ENCODE measurements around the gene MS4A1. TPM values are rescaled to one million over a fixed set of nuclear protein-coding genes. Genes with fewer than 3 reads are reported as not detected.
"Not testable (repeated sequence)": the region's sequence is repeated elsewhere in the genome, so short reads cannot be mapped to it uniquely, and the experiment has no call there.

Gene MS4A1
- total RNA-seq, 1 experiment from 2014 or later = not detected

DNA sequence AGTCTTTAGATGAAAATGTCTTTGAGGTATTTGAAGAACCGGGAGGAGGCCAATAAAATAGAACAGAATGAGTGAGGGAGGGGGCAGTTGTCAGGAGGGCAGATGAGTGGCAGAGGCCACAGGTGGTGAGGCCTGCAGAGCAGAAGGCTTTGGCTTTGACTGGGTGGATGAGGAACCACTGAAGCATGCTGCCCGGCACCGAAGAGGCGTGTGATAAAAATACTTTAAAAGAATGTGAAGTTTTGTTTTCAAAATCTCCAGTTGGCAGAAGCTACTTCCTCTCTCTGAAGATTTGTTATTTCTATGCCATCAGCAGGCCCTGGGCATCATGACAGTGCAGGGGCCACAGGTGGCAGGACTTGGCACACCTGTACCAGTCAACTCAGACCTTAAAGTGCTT lies 43.2 kb downstream of the MS4A1 start:
- H3K27ac Mint-ChIP-seq (ENCODE audit: low read depth, unreplicated experiment) = no peak overlapping the region
- ChIA-PET CTCF (interaction anchor here (0.9 kb wide), 1 partner anchor 50 kb away, joined by 3 read pairs; no protein-coding TSS in a partner anchor), POLR2A (no interaction called here)

DNA sequence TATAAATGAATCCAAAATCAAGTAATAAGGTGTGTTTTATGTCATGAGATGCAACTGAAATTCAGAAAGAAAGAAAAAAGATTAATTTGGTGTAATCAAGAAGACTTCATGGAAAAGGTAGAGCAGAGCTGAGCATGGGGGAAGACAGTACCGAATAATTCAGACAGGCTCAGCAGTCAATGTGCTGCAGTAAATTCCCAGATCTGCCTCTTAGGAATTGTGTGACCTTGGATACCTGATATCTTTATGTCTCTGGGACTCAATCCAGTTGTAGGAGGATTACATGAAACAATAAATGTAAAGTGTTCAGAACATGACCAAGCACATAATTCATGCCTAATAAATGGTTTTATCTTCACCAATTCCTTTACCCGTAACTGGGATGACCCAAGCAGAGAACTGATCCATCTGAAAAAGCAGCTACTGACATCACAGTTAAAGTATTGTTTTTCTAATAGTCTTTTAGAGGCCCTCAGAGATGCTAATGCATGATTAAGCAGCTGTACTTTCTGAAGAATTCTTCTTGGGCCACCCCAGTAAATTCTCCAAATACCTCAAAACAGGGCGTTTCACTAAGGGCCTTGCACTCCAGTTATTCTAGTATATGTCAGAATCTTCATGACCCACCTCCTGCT lies 44.7 kb downstream of the MS4A1 start:
- Mint-ChIP-seq H3K4me1 (ENCODE audit: insufficient read depth, unreplicated experiment) (no peaks in the 10 kb centered on the region), H3K36me3 (ENCODE audit: insufficient read depth, unreplicated experiment) (no peaks in the 10 kb centered on the region), H3K4me3 (ENCODE audit: unreplicated experiment) (no peak overlapping the region), H3K9me3 (ENCODE audit: unreplicated experiment) (no peaks in the 10 kb centered on the region), H3K27ac (ENCODE audit: low read depth, unreplicated experiment) (no peak overlapping the region), H3K27me3 (ENCODE audit: insufficient read depth, unreplicated experiment) (no peaks in the 10 kb centered on the region)
- ChIA-PET CTCF (no interaction called here), POLR2A (no interaction called here)
- TF ChIP-seq, protein P1, sequence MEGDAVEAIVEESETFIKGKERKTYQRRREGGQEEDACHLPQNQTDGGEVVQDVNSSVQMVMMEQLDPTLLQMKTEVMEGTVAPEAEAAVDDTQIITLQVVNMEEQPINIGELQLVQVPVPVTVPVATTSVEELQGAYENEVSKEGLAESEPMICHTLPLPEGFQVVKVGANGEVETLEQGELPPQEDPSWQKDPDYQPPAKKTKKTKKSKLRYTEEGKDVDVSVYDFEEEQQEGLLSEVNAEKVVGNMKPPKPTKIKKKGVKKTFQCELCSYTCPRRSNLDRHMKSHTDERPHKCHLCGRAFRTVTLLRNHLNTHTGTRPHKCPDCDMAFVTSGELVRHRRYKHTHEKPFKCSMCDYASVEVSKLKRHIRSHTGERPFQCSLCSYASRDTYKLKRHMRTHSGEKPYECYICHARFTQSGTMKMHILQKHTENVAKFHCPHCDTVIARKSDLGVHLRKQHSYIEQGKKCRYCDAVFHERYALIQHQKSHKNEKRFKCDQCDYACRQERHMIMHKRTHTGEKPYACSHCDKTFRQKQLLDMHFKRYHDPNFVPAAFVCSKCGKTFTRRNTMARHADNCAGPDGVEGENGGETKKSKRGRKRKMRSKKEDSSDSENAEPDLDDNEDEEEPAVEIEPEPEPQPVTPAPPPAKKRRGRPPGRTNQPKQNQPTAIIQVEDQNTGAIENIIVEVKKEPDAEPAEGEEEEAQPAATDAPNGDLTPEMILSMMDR (IDR thresholded peaks at IDR 0.05; ENCODE audit: unreplicated experiment) = no peak
- no peak for DNase-seq (ENCODE audit: unreplicated experiment)
- no TSS peak for BruUV-seq (replicated peaks)
- intact Hi-C loops (cut with micrococcal nuclease) = no loop called here

More for the DNA sequence above, 43.2 kb downstream of the MS4A1 start:
- Mint-ChIP-seq H3K4me3 (ENCODE audit: unreplicated experiment) (no peak overlapping the region), H3K4me1 (ENCODE audit: insufficient read depth, unreplicated experiment) (no peaks in the 10 kb centered on the region), H3K36me3 (ENCODE audit: insufficient read depth, unreplicated experiment) (no peaks in the 10 kb centered on the region), H3K9me3 (ENCODE audit: unreplicated experiment) (no peaks in the 10 kb centered on the region), H3K27me3 (ENCODE audit: insufficient read depth, unreplicated experiment) (no peaks in the 10 kb centered on the region)
- intact Hi-C loops (cut with micrococcal nuclease) = no loop called here
- TF ChIP-seq, protein P1 (IDR thresholded peaks at IDR 0.05; ENCODE audit: unreplicated experiment) = no peak
- BruUV-seq (replicated peaks) = no TSS peak
- no peak for DNase-seq (ENCODE audit: unreplicated experiment)

DNA sequence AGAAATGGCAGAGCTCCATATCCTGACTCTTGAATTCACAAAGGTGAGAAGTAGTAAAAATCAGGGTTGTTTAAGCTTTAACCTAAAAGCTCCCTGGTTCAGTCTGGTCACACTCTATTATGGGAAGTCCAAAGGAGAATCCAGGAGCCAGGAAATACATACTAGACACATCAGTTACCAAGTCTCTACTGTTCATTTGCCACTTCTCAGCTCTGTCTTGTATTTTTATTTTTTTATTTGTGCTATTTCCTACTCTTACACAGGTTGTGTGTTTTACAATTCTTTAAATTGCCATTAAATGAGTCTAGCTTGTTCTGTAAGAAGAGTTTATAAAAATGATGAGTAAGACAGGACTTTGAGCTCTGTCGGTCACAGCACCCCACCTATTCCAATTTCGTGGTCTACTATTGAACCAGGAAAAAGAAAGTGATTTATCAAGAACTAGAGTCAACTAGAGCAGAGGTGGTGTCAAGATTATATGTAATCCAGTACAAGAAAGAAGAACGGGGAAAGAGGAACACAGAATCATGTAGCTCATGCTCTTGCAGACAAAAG lies 46.7 kb downstream of the MS4A1 start:
- Mint-ChIP-seq H3K36me3 (ENCODE audit: insufficient read depth, unreplicated experiment) (no peaks in the 10 kb centered on the region), H3K27ac (ENCODE audit: low read depth, unreplicated experiment) (no peak overlapping the region), H3K4me3 (ENCODE audit: unreplicated experiment) (no peak overlapping the region), H3K27me3 (ENCODE audit: insufficient read depth, unreplicated experiment) (no peaks in the 10 kb centered on the region), H3K9me3 (ENCODE audit: unreplicated experiment) (no peaks in the 10 kb centered on the region), H3K4me1 (ENCODE audit: insufficient read depth, unreplicated experiment) (no peaks in the 10 kb centered on the region)
- CTCF ChIA-PET = interaction anchor here (1.3 kb wide), 1 partner anchor 139 kb away, joined by 4 read pairs; no protein-coding TSS in a partner anchor
- no peak for DNase-seq (ENCODE audit: unreplicated experiment)
- POLR2A ChIA-PET = no interaction called here
- intact Hi-C loops (cut with micrococcal nuclease) = no loop called here
- TF ChIP-seq, protein P1 (IDR thresholded peaks at IDR 0.05; ENCODE audit: unreplicated experiment) = no peak
- BruUV-seq (replicated peaks) = no TSS peak

DNA sequence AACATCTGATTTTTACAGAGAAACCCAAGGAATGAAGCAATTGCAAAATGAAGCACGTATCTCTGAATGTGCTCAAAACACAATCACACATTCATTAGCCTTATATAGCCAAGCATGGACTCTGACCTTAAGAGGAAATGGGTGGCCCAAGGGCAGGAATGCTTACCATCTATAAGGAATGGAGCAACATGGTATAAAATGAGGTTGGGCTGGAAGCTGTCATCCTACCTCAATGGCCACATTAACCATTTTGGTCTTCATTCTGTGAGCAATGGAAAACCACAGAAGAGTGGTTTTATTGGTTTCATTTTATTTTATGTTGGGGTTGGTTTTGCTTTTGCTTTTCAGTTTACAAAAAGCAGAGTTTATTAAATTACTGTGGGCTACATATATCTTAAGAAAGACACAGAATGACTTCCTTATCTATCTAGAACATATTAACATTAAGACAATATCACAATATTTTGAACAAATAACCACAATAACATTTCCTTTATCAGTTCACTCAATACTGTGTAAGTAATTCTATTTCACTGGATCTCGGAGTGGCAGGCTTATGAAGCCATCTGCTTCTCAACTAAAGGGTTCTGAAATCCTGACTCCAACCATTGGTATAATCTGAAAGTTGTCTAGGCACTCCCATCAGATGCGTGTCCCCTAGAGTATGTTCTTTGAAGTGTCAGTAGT lies 48.7 kb downstream of the MS4A1 start:
- ChIA-PET CTCF (interaction anchor here (0.6 to 0.9 kb wide), 3 partner anchors 239 to 654 kb away, joined by 3 read pairs; no protein-coding TSS in a partner anchor), POLR2A (interaction anchor here (0.6 kb wide), 1 partner anchor 19 kb away, joined by 3 read pairs; no protein-coding TSS in a partner anchor)
- intact Hi-C loops (cut with micrococcal nuclease) = no loop called here
- Mint-ChIP-seq H3K4me3 (ENCODE audit: unreplicated experiment) (no peak overlapping the region), H3K4me1 (ENCODE audit: insufficient read depth, unreplicated experiment) (no peaks in the 10 kb centered on the region), H3K27me3 (ENCODE audit: insufficient read depth, unreplicated experiment) (peaks cover 13% of the 10 kb centered on the region), H3K36me3 (ENCODE audit: insufficient read depth, unreplicated experiment) (no peaks in the 10 kb centered on the region), H3K9me3 (ENCODE audit: unreplicated experiment) (peaks cover 8% of the 10 kb centered on the region), H3K27ac (ENCODE audit: low read depth, unreplicated experiment) (no peak overlapping the region)
- TF ChIP-seq, protein P1 (IDR thresholded peaks at IDR 0.05; ENCODE audit: unreplicated experiment) = no peak
- no peak for DNase-seq (ENCODE audit: unreplicated experiment)
- no TSS peak for BruUV-seq (replicated peaks)

DNA sequence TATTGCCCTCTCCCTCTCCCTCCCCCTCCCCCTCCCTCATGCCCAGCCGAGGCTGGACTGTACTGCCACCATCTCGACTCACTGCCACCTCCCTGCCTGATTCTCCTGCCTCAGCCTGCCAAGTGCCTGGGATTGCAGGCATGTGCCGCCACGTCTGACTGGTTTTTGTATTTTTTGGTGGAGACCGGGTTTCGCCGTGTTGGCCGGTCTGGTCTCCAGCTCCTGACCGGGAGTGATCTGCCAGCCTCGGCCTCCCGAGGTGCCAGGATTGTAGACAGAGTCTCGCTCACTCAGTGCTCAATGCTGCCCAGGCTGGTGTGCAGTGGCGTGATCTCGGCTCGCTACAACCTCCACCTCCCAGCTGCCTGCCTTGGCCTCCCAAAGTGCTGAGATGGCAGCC lies 54.0 kb downstream of the MS4A1 start:
- H3K36me3 Mint-ChIP-seq (ENCODE audit: insufficient read depth, unreplicated experiment); POLR2A ChIA-PET; intact Hi-C loops (cut with micrococcal nuclease); DNase-seq (ENCODE audit: unreplicated experiment); H3K27ac Mint-ChIP-seq (ENCODE audit: low read depth, unreplicated experiment); H3K9me3 Mint-ChIP-seq (ENCODE audit: unreplicated experiment); H3K4me3 Mint-ChIP-seq (ENCODE audit: unreplicated experiment); H3K4me1 Mint-ChIP-seq (ENCODE audit: insufficient read depth, unreplicated experiment); BruUV-seq (replicated peaks): not testable (repeated sequence)
- H3K27me3 Mint-ChIP-seq (ENCODE audit: insufficient read depth, unreplicated experiment) = peaks cover 13% of the 10 kb centered on the region
- CTCF ChIA-PET = interaction anchor here (1.7 kb wide), 1 partner anchor 147 kb away, joined by 4 read pairs; no protein-coding TSS in a partner anchor

DNA sequence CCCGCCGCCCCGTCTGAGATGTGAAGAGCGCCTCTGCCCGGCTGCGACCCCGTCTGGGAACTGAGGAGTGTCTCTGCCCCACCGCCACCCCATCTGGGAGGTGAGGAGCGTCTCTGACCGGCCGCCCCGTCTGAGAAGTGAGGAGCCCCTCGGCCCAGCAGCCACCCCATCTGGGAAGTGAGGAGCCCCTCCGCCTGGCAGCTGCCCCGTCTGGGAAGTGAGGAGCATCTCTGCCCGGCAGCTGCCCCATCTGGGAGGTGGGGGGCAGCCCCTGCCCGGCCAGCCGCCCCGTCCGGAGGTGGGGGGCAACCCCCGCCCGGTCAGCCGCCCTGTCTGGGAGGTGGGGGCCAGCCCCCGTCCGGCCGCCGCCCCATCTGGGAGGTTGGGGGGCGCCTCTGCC lies 54.6 kb downstream of the MS4A1 start:
- H3K36me3 Mint-ChIP-seq (ENCODE audit: insufficient read depth, unreplicated experiment); BruUV-seq (replicated peaks); DNase-seq (ENCODE audit: unreplicated experiment); POLR2A ChIA-PET; H3K9me3 Mint-ChIP-seq (ENCODE audit: unreplicated experiment); intact Hi-C loops (cut with micrococcal nuclease); CTCF ChIA-PET; H3K27ac Mint-ChIP-seq (ENCODE audit: low read depth, unreplicated experiment); H3K4me3 Mint-ChIP-seq (ENCODE audit: unreplicated experiment); H3K4me1 Mint-ChIP-seq (ENCODE audit: insufficient read depth, unreplicated experiment): not testable (repeated sequence)
- H3K27me3 Mint-ChIP-seq (ENCODE audit: insufficient read depth, unreplicated experiment) = peaks cover 13% of the 10 kb centered on the region
